Measurements from ENCODE around the gene PLA2G6.

DNA sequence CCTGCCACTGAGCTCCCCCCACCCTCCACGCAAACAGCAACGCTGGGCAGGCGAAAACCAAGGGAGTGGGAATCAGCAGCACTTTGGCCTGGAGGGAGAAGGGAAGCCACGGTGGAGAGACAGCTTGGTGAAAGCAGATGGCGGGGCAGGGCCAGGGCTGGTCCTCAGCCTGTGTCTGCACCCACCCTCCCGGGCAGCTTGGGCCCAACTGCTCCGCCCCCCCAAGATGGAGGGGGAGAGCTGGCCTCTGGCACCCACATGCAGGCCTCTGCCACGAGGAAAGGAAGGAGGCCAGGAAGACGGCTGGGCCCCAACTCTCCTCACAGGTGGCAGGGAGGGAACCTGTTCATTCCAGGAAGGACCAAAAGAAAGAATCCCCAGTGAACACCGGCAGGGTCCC, 38.0 kb upstream of the PLA2G6 start:
- TF ChIP-seq POLR2A (IDR thresholded peaks at IDR 0.05), result no peak
- TF ChIP-seq, protein P1, sequence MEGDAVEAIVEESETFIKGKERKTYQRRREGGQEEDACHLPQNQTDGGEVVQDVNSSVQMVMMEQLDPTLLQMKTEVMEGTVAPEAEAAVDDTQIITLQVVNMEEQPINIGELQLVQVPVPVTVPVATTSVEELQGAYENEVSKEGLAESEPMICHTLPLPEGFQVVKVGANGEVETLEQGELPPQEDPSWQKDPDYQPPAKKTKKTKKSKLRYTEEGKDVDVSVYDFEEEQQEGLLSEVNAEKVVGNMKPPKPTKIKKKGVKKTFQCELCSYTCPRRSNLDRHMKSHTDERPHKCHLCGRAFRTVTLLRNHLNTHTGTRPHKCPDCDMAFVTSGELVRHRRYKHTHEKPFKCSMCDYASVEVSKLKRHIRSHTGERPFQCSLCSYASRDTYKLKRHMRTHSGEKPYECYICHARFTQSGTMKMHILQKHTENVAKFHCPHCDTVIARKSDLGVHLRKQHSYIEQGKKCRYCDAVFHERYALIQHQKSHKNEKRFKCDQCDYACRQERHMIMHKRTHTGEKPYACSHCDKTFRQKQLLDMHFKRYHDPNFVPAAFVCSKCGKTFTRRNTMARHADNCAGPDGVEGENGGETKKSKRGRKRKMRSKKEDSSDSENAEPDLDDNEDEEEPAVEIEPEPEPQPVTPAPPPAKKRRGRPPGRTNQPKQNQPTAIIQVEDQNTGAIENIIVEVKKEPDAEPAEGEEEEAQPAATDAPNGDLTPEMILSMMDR (IDR thresholded peaks at IDR 0.05), result no peak
- TF ChIP-seq POLR2AphosphoS5 (IDR thresholded peaks at IDR 0.05; ENCODE audit: insufficient read depth in 1 of 2, low read depth in 1 of 2), result no peak
